ENCODE results near the gene ARL13B. TPM values are rescaled to one million over a fixed set of nuclear protein-coding genes. Genes with fewer than 3 reads are reported as not detected.

The ARL13B gene
- 17.5 TPM for total RNA-seq

DNA sequence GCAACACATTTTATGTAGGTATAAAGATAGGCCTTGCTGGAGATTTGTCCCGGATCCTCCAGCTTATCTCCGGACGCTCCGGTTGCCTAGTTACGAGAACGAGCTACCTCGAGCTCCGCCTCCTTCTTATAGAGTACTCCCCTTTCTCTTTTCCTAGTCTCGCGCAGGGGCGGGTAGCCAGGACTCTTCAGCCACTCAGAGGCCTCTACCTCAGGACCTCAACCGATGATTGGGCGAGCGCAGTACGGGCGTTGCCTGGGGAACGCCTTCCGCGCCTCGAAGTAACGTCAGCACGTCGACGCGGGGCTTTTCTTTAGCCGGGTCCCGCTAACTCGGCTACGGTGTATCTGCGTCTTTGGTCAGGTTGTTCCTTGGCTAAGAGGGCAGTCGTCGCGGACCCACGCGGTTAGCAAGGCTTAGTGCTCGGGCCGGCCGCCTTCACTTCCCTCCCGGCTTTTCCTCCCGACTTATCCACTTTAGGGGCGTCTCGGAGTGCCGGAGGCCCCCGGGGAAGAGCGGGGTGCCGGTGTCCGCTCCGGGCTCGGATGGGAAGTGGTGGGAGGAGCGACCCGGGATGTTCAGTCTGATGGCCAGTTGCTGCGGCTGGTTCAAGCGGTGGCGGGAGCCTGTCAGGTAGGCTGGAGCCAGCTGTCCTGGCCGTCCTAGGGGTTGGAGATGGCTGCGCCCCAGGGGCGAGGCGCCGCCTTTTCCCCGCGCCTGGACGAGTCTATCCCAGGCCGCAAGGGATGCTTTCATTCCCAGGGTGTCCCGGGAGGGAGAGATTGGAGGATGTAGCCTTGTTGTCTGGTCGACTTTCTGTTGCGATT, at the start of gene ARL13B:
ARL13B (plus strand) TSS at position 306 of the 827 bp plus-strand sequence; CDS start at position 575, 269 bp downstream.

DNA sequence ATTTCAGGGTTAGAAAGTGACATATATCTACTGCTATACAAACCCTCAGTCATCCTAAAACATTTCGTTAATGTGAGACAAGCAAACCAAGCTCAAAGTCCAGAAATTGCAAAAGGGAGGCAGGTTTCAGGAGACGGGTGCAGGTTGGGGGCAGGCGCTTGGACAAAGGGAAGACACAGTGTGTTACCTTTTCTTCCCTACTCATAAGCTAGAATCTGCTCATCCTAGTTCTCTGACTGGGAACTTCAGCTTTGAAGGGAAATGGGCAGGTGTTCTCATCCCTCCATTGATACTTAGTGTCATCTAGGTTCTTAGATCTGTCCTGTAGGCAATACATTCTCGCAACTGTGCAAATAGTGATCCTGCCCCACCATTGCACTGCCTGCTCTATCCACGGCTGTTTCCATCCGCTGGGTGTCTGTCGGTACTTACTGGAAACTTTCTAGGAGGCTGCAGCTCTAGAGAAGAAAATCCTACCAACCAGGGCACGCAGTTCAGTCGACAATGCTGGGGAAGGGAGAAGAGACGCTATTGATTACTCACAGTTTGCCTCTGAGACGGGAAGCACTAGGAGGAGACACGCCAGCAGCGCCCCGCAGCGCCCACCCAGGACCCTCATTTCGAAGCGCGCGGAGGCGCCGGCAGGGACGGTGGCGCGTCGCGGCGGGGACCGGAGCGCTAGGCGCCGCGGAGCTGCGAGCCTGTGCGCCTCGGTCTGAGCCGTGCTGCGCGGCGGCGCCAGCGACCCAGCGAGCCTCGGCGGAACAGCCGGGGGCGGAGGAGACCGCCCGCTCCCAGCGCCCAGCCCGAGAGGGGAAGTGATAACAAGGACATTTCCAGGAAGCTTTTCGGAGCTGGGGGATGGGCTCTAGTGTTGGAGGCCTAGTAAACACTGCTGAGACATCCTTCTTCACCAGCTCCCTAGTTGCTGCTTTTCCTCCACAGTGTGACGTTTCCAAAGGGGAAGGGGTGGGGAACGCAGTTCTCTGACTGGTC, 6.5 kb upstream of the ARL13B start, which contains the start of gene PROS1:
PROS1 (minus strand) TSS at position 766 of the 996 bp plus-strand sequence; CDS start at position 619, 147 bp downstream.

DNA sequence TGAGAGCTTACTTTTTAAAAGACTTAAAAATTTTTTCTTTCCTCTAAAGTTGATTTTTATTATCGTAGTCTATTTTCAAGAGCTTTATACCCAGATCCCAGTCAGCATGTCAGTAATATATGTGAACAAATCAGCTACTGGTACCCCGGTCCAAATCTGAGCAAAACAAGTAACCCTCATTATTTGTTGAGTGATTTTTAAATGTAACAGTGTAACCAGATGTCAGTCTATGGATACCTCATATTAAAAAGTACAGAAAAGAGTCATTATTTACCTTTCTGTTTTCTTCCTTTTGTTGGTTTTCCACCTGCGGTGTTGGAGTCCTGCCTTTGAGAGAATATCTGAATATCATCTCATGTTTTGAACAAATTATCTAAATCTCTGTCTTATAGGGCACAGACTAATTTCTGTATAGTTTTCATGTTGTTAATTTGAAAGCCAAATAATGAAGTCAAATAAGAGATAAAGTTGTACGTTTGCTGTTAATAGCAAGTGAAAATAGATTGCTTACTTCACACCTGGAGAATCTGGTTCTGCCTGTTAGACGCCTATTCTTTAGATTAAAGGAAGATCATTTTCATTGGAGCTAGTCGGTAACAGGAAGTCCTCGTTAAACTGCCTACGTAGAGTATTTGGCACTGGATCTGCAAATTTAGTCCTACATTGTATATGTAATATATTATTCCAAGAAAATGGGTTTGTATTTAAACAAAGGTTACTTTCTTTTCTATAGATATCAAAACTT, 48.3 kb downstream of the ARL13B start, which contains the start of gene STX19:
STX19 (minus strand) TSS at position 505 of the 745 bp plus-strand sequence. CDS start 13,328 bp downstream, outside the sequence.

GRCh38 chr3:94062513-94063404, 82.8 kb downstream of the ARL13B start, which contains the start of the genes DHFR2 and NSUN3:
Gene DHFR2, minus strand, starts transcription at chr3:94062916. Its CDS starts 1,405 bp downstream, at chr3:94061511.
Gene NSUN3, plus strand, starts transcription at chr3:94063061. Its CDS starts 66 bp downstream, at chr3:94063127.

Small RNAs within 50 kb of the gene (small RNA-seq; reads per million reads assigned to genes)
- gene RF00019 = not detected
- gene RNU6-511P = not detected

Other genes starting within 250 kb of the ARL13B start
- 17.8 TPM for gene PROS1, start 6.3 kb upstream of the ARL13B start, total RNA-seq
- not detected for gene STX19, start 48.4 kb downstream of the ARL13B start, total RNA-seq
- gene DHFR2, start 82.8 kb downstream of the ARL13B start, total RNA-seq = 7.6 TPM
- gene NSUN3, start 82.9 kb downstream of the ARL13B start, total RNA-seq = 30.4 TPM